SK-N-SH (cell line): ENCODE data around the gene INO80.

Experiments
- EP300 ChIP-seq, 2 experiments: IDR thresholded peaks; 2 replicates each; pipeline versions ENCODE4 v1.4.0 to v1.6.1; 2012; ENCODE audit warnings: borderline replicate concordance in 1 of 2, low read depth in 1 of 2, low read length in 1 of 2
- EZH2phosphoT487 ChIP-seq: fragments of 200-600 bp; sonication (generic); IDR thresholded peaks from 2 replicates; pipeline ENCODE4 v1.6.1; 2017; ENCODE audit warnings: low read depth, mixed run types, mild to moderate bottlenecking, antibody characterized with exemption, moderate library complexity, borderline replicate concordance
- POLR2AphosphoS5 ChIP-seq: IDR thresholded peaks from 2 replicates; pipeline ENCODE4 v1.6.1; 2012; ENCODE audit warnings: low read depth, low read length
- RFX5 ChIP-seq: IDR thresholded peaks from 2 replicates; pipeline ENCODE4 v1.6.1; 2012; ENCODE audit warnings: mild to moderate bottlenecking, improper control_type of control experiment, low read length
- SIN3A ChIP-seq: IDR thresholded peaks from 2 replicates; pipeline ENCODE4 v1.6.1; 2012; ENCODE audit warnings: low read depth, mild to moderate bottlenecking, low read length, moderate library complexity, borderline replicate concordance
- SMC3 ChIP-seq: IDR thresholded peaks from 2 replicates; pipeline ENCODE4 v1.6.1; 2012; ENCODE audit warnings: low read depth, low read length, improper control_type of control experiment
- TCF12 ChIP-seq: IDR thresholded peaks from 2 replicates; pipeline ENCODE4 v1.4.0; 2012
- TF ChIP-seq, protein P1 (sequence below): fragments of 200-600 bp; sonication (generic); IDR thresholded peaks from 2 replicates; pipeline ENCODE4 v1.6.1; 2017; ENCODE audit warnings: antibody characterized with exemption, mild to moderate bottlenecking, moderate library complexity
- TF ChIP-seq, protein P2 (sequence below): IDR thresholded peaks from 2 replicates; pipeline ENCODE4 v1.4.0; 2012; ENCODE audit warnings: low read depth

DNA sequence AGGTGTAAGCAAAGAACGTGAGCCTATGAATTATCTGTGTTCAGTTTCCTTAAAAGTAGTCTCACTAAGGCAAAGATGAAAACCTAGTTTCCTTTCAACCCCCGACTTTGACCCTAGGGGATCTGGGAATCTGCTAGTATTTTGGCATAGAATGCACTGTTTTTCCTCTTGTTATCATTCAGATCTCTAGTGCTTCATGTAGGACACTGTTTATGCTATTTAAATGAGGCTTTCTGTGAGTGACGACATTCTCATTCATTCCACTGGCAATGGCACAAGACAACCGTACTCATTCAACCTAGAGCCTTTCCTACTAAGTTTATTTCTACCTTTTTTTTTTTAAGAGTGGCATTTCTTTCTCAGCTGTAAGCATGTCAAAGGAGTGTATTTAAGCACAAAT is 95.8 kb downstream of the INO80 start:
- TF ChIP-seq, protein P1, sequence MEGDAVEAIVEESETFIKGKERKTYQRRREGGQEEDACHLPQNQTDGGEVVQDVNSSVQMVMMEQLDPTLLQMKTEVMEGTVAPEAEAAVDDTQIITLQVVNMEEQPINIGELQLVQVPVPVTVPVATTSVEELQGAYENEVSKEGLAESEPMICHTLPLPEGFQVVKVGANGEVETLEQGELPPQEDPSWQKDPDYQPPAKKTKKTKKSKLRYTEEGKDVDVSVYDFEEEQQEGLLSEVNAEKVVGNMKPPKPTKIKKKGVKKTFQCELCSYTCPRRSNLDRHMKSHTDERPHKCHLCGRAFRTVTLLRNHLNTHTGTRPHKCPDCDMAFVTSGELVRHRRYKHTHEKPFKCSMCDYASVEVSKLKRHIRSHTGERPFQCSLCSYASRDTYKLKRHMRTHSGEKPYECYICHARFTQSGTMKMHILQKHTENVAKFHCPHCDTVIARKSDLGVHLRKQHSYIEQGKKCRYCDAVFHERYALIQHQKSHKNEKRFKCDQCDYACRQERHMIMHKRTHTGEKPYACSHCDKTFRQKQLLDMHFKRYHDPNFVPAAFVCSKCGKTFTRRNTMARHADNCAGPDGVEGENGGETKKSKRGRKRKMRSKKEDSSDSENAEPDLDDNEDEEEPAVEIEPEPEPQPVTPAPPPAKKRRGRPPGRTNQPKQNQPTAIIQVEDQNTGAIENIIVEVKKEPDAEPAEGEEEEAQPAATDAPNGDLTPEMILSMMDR: no peak
- TF ChIP-seq SIN3A: no peak
- no peak for TF ChIP-seq EP300 (IDR thresholded peaks at IDR 0.05; ENCODE audit: borderline replicate concordance in 1 of 2, low read depth in 1 of 2, low read length in 1 of 2)
- no peak for TF ChIP-seq SMC3
- no peak for TF ChIP-seq RFX5
- no peak for TF ChIP-seq TCF12
- TF ChIP-seq, protein P2, sequence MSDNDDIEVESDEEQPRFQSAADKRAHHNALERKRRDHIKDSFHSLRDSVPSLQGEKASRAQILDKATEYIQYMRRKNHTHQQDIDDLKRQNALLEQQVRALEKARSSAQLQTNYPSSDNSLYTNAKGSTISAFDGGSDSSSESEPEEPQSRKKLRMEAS: no peak
- no peak for TF ChIP-seq POLR2AphosphoS5
- no peak for TF ChIP-seq EZH2phosphoT487
